Measurements from ENCODE around the gene MYBPC1. TPM values are rescaled to one million over a fixed set of nuclear protein-coding genes. Genes with fewer than 3 reads are reported as not detected.

The MYBPC1 gene
- total and polyA plus RNA-seq, 7 donors = 1,084 to 7,509 (median 4,088) TPM

DNA sequence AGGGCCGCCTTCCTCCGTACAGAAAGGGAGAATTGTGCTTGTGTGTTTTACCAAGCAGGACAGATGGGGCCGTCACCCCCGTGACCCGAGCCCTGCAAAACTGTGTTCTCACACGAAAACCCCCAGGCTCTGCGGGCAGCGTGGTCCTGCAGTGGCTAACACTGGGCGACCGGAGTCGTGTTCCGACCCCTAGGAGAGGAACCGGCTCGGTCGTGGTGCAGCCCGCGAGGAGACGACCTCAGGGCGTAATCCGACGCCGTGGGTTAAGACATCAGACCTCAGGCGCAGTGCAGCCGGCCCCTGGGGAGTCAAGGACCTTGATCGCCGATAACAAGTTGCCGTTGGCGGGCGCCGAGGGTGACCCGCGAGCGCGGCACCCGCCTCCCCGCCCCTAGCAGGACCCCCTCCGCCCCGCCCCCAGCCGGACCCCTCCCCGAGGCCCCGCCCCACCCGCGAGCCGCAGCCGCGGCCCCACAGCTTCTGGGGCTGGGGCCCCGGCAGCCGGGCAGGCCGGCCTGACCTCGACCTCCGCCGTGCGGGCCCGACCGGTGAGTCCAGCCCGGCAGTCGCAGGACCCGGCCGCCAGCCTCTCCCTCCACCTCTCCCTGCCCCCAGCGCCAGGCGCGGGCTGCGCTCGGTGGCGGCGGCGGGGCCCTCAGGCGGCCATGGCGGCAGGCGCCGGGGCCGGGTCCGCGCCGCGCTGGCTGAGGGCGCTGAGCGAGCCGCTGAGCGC lies 102.6 kb downstream of the MYBPC1 start, which contains the start of gene CHPT1:
Gene CHPT1, plus strand, starts transcription at position 444 of the 733 bp plus-strand sequence. Its CDS starts 222 bp downstream, at position 666.
- Histone ChIP-seq H3K9me3 (peaks cover 5% of the 10 kb centered on the region), H3K4me1 (peaks cover 45% of the 10 kb centered on the region), H3K27ac (peak within 1 kb of the TSS; percentile 97), H3K27me3 (ENCODE audit: insufficient read depth in 3 of 3, low read length in 2 of 3) (no peaks in the 10 kb centered on the region), H3K36me3 (ENCODE audit: insufficient read depth in 1 of 2, low read depth in 1 of 2) (no peaks in the 10 kb centered on the region), H3K4me3 (peak within 1 kb of the TSS; percentile 96)
- ATAC-seq (peak; percentile 68 to 77 (median 74)), DNase-seq (peak; percentile 80 to 90)
- intact Hi-C loops (cut with DNase I) = loop anchor here in 1 of 2 donors (10.0 kb wide), 2 partner anchors 203 to 293 kb away; partner anchors contain the start of gene ARL1
- TF ChIP-seq, protein P1, sequence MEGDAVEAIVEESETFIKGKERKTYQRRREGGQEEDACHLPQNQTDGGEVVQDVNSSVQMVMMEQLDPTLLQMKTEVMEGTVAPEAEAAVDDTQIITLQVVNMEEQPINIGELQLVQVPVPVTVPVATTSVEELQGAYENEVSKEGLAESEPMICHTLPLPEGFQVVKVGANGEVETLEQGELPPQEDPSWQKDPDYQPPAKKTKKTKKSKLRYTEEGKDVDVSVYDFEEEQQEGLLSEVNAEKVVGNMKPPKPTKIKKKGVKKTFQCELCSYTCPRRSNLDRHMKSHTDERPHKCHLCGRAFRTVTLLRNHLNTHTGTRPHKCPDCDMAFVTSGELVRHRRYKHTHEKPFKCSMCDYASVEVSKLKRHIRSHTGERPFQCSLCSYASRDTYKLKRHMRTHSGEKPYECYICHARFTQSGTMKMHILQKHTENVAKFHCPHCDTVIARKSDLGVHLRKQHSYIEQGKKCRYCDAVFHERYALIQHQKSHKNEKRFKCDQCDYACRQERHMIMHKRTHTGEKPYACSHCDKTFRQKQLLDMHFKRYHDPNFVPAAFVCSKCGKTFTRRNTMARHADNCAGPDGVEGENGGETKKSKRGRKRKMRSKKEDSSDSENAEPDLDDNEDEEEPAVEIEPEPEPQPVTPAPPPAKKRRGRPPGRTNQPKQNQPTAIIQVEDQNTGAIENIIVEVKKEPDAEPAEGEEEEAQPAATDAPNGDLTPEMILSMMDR (IDR thresholded peaks at IDR 0.05) = no peak
- WGBS, 3 donors = 0% methylated on average over 57 to 80 of the region's 80 CpGs

DNA sequence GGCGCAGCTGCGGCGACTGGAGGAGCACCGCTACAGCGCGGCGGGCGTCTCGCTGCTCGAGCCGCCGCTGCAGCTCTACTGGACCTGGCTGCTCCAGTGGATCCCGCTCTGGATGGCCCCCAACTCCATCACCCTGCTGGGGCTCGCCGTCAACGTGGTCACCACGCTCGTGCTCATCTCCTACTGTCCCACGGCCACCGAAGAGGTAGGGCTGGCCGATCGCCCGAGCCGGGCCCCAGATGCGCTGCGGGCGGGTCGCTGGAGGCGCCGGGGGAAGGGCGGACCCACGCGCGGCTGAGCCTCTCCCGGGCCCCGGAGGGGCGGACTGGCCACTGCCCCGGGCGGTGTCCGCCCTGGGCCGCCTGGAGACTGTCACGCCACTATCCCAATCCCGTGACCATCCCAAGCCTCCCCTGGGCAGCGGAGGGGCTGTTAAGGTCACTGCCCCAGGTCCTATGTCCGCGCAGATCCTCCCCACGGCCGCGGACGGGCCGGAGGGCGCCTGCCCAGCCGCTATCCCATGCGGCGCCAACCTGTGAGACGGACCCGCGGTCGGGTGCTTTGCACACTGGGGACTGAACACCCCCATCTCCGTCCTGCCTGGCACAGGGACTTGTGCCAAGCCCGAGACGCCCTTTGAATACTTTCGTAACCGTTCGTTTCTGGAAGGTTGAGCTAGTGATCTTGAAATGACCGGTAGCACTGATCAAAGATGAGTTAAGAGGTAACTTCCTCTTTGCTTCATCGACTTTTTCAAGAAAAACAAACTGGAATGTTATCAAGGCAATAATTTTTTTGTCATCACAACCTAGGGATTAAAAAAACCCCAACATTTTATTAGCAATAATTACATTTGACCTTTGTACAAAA lies 103.4 kb downstream of the MYBPC1 start:
- Histone ChIP-seq H3K4me1 (peaks cover 49% of the 10 kb centered on the region), H3K36me3 (ENCODE audit: insufficient read depth in 1 of 2, low read depth in 1 of 2) (no peaks in the 10 kb centered on the region), H3K9me3 (peaks cover 5% of the 10 kb centered on the region), H3K27me3 (ENCODE audit: insufficient read depth in 3 of 3, low read length in 2 of 3) (no peaks in the 10 kb centered on the region), H3K27ac (peak overlapping the region; percentile 97), H3K4me3 (peak overlapping the region; percentile 96)
- TF ChIP-seq, protein P1 (IDR thresholded peaks at IDR 0.05) = no peak
- intact Hi-C loops (cut with DNase I) = loop anchor here in 1 of 2 donors (10.0 kb wide), 2 partner anchors 203 to 293 kb away; partner anchors contain the start of gene ARL1
- DNase-seq (peak; percentile 70 to 84), ATAC-seq (peak; percentile 50 to 60 (median 54))
- WGBS, 3 donors = 0% methylated on average over 46 to 67 of the region's 67 CpGs

DNA sequence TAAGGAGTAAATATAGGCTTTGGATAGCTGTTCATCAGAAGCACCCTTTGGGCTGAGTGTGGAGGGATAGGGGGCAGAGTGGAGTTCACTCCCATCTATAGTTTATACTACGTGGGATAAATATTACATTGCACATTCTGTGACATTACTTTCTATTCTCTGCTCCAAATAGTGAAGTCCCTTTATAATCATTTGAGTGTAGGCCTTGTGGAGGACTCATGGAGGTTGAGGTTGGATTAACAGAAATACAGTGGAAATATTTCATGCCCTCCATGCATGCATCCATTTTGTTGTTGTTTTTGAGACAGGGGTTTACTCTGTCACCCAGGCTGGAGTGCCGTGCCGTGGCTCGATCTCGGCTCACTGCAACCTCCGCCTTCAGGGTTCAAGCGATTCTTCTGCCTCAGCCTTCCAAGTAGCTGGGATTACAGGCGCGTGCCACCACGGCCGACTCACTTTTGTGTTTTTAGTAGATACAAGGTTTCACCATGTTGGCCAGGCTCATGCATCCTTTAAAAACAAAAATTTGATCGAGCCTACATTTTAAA lies 104.1 kb downstream of the MYBPC1 start:
- intact Hi-C loops (cut with DNase I) = loop anchor here in 1 of 2 donors (10.0 kb wide), 2 partner anchors 204 to 294 kb away; partner anchors contain the start of gene ARL1
- no peaks in the 10 kb centered on the region for H3K36me3 ChIP-seq (ENCODE audit: insufficient read depth in 1 of 2, low read depth in 1 of 2)
- no peak for DNase-seq
- H3K27ac ChIP-seq = peak overlapping the region; percentile 97
- peaks cover 49% of the 10 kb centered on the region for H3K4me1 ChIP-seq
- no peaks in the 10 kb centered on the region for H3K27me3 ChIP-seq (ENCODE audit: insufficient read depth in 3 of 3, low read length in 2 of 3)
- TF ChIP-seq, protein P1 (IDR thresholded peaks at IDR 0.05) = no peak
- WGBS, 3 donors = 49 to 74% (median 54%) methylated on average over 12 of the region's 12 CpGs
- peaks cover 5% of the 10 kb centered on the region for H3K9me3 ChIP-seq
- no peak for ATAC-seq
- H3K4me3 ChIP-seq = peak overlapping the region; percentile 96

DNA sequence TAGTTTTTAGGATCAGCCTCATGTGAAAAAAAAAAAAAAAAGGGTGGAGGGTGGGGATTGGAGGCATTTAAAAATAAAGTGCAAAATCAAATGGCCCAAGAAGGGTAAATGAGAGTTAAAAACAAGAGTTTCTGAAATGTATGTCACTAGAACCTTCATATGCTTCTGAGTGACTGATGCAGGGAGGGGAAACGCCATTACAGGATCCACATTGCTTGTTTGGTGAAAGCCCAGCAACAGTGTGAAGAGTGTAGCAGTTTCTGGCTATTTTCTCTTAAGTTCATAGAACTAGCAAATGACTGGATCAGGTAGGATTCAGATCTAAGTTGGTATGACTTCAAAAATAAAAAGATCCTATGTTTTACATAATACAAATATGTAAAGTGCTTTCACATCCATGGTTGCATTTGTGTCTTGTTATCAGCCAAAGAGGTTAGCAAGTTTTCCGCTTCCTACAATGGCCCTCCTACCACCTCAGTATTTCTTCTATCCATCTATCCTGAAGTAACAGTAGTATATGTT lies 105.6 kb downstream of the MYBPC1 start:
- intact Hi-C loops (cut with DNase I) = no loop called here
- no peak for ATAC-seq
- H3K27me3 ChIP-seq (ENCODE audit: insufficient read depth in 3 of 3, low read length in 2 of 3) = no peaks in the 10 kb centered on the region
- 84 to 91% (median 90%) methylated on average over 2 of the region's 2 CpGs for WGBS, 3 donors
- peaks cover 49% of the 10 kb centered on the region for H3K4me1 ChIP-seq
- H3K27ac ChIP-seq = no peak overlapping the region
- H3K4me3 ChIP-seq = peak overlapping the region; percentile 29
- no peaks in the 10 kb centered on the region for H3K36me3 ChIP-seq (ENCODE audit: insufficient read depth in 1 of 2, low read depth in 1 of 2)
- no peaks in the 10 kb centered on the region for H3K9me3 ChIP-seq
- TF ChIP-seq, protein P1 (IDR thresholded peaks at IDR 0.05) = no peak
- DNase-seq = no peak
